Measurements from ENCODE around the gene JAK1. TPM values are rescaled to one million over a fixed set of nuclear protein-coding genes. Genes with fewer than 3 reads are reported as not detected.

The JAK1 gene
- polyA plus RNA-seq, 1 donor from 2014 or later: 26.8 TPM

DNA sequence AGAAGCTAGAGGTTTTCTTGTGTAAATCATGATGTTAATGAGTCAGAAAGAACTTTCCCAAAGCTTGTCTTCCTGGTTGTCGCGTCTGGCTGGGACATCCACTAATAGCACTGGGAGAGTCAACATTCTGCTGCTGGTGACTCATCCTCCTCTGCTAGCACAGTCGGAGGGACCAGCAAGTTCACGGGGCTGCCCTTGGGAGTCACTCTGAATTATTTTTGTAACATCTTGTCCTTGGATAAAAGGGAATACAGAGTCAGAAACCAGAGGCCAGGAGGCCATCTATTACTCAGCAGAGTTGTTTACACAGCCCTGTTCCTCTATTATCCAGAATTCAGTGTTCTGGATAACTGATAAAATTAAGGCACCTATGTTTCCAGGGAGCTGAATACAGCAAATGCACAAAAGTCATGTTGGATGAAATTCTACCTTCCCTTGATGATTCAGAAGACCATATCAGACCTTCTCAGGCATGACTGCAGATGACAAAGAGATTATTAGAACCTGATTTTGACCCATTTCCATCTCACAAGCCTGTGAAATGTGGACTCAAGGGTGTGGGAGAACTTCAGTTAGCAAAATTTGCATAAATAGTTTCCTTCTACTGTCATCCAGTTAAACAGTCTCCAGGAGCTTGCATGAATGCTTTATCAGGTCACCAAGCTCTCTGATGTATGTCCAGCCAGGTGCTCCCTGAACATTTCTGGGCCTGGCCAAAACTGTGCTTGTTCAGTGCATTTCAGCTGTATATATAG is 68.1 kb downstream of the JAK1 start:
- H3K9ac ChIP-seq (ENCODE audit: low read length): no peak overlapping the region
- no peaks in the 10 kb centered on the region for H3K9me3 ChIP-seq (ENCODE audit: low read length)
- H4K20me1 ChIP-seq (ENCODE audit: insufficient read depth): no peaks in the 10 kb centered on the region
- no peaks in the 10 kb centered on the region for H3K27me3 ChIP-seq (ENCODE audit: insufficient read depth, low read depth, low read length)
- TF ChIP-seq, protein P1, sequence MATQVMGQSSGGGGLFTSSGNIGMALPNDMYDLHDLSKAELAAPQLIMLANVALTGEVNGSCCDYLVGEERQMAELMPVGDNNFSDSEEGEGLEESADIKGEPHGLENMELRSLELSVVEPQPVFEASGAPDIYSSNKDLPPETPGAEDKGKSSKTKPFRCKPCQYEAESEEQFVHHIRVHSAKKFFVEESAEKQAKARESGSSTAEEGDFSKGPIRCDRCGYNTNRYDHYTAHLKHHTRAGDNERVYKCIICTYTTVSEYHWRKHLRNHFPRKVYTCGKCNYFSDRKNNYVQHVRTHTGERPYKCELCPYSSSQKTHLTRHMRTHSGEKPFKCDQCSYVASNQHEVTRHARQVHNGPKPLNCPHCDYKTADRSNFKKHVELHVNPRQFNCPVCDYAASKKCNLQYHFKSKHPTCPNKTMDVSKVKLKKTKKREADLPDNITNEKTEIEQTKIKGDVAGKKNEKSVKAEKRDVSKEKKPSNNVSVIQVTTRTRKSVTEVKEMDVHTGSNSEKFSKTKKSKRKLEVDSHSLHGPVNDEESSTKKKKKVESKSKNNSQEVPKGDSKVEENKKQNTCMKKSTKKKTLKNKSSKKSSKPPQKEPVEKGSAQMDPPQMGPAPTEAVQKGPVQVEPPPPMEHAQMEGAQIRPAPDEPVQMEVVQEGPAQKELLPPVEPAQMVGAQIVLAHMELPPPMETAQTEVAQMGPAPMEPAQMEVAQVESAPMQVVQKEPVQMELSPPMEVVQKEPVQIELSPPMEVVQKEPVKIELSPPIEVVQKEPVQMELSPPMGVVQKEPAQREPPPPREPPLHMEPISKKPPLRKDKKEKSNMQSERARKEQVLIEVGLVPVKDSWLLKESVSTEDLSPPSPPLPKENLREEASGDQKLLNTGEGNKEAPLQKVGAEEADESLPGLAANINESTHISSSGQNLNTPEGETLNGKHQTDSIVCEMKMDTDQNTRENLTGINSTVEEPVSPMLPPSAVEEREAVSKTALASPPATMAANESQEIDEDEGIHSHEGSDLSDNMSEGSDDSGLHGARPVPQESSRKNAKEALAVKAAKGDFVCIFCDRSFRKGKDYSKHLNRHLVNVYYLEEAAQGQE (IDR thresholded peaks at IDR 0.05; ENCODE audit: borderline replicate concordance): no peak
- no peak overlapping the region for H3K4me2 ChIP-seq (ENCODE audit: low read length)
- H3K4me3 ChIP-seq (ENCODE audit: low read length): no peak overlapping the region
- H3K27ac ChIP-seq (ENCODE audit: low read length): no peak overlapping the region
- no peaks in the 10 kb centered on the region for H3K79me2 ChIP-seq (replicated peaks; ENCODE audit: insufficient read depth, low read length)
- no peaks in the 10 kb centered on the region for H3F3A ChIP-seq (ENCODE audit: insufficient read depth, low read length, poor library complexity, severe bottlenecking)
- no peak overlapping the region for H2AFZ ChIP-seq (ENCODE audit: low read depth, low read length)
- H3K36me3 ChIP-seq (ENCODE audit: insufficient read depth, low read length): no peaks in the 10 kb centered on the region
- H3K9me2 ChIP-seq (ENCODE audit: insufficient read depth, low read length): no peaks in the 10 kb centered on the region

DNA sequence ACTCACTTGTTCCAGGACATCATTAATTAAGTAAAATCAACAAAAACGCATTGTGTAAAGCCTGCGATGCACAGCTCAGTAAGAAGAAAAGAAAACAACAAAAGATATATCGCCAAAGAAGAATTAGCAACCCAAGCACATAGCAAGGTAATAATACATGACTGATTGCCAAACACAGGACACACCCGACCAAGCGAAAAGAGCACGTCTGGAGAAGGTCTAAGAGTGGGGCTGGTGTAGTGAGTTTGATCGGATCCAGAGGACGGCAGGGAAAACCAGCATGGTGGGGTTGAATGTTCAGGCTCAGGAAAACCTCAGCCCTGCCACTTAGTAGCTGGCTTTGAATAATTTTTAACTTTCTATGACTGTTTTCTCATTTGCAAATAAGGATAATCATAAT is 69.8 kb downstream of the JAK1 start:
- Histone ChIP-seq H3K79me2 (replicated peaks; ENCODE audit: insufficient read depth, low read length) (no peaks in the 10 kb centered on the region), H4K20me1 (ENCODE audit: insufficient read depth) (no peaks in the 10 kb centered on the region), H3K9ac (ENCODE audit: low read length) (no peak overlapping the region), H3K9me3 (ENCODE audit: low read length) (no peaks in the 10 kb centered on the region), H3K27ac (ENCODE audit: low read length) (no peak overlapping the region), H2AFZ (ENCODE audit: low read depth, low read length) (no peak overlapping the region), H3K4me3 (ENCODE audit: low read length) (no peak overlapping the region), H3F3A (ENCODE audit: insufficient read depth, low read length, poor library complexity, severe bottlenecking) (no peaks in the 10 kb centered on the region), H3K9me2 (ENCODE audit: insufficient read depth, low read length) (no peaks in the 10 kb centered on the region), H3K27me3 (ENCODE audit: insufficient read depth, low read depth, low read length) (no peaks in the 10 kb centered on the region), H3K36me3 (ENCODE audit: insufficient read depth, low read length) (no peaks in the 10 kb centered on the region), H3K4me2 (ENCODE audit: low read length) (no peak overlapping the region)
- TF ChIP-seq, protein P1 (IDR thresholded peaks at IDR 0.05; ENCODE audit: borderline replicate concordance): no peak
- TF ChIP-seq RAD21 (conservative IDR thresholded peaks at IDR 0.05): no peak
- no peak for TF ChIP-seq EP300 (conservative IDR thresholded peaks at IDR 0.05; ENCODE audit: poor library complexity, severe bottlenecking)
- TF ChIP-seq MXI1 (conservative IDR thresholded peaks at IDR 0.05; ENCODE audit: poor library complexity, severe bottlenecking): no peak
- TF ChIP-seq CTCF (IDR thresholded peaks at IDR 0.05; ENCODE audit: poor library complexity, severe bottlenecking): no peak
- TF ChIP-seq TAF1 (IDR thresholded peaks at IDR 0.05; ENCODE audit: low read depth): no peak
- TF ChIP-seq EZH2 (IDR thresholded peaks at IDR 0.05; ENCODE audit: borderline replicate concordance, insufficient read depth, low read length, poor library complexity, severe bottlenecking): no peak
- no peak for TF ChIP-seq SMC3 (conservative IDR thresholded peaks at IDR 0.05; ENCODE audit: poor library complexity)
- no peak for TF ChIP-seq POLR2AphosphoS5 (IDR thresholded peaks at IDR 0.05)
